IPS-20b (cell line): ENCODE results near the gene BMPR1A.

ENCODE experiments used
- H3K27ac ChIP-seq: one replicate; pipeline ENCODE4 v1.5.1; 2013; ENCODE audit warnings: low read length
- H3K27me3 ChIP-seq: 2 replicates; pipeline ENCODE4 v1.6.1; 2013; ENCODE audit warnings: mild to moderate bottlenecking, low read length, inconsistent platforms; ENCODE audit not compliant: insufficient read depth
- H3K36me3 ChIP-seq: 2 replicates; pipeline ENCODE4 v1.6.1; 2013; ENCODE audit warnings: low read depth, mild to moderate bottlenecking, inconsistent platforms, low read length, moderate library complexity; ENCODE audit not compliant: insufficient read depth
- H3K4me1 ChIP-seq: 2 replicates; pipeline ENCODE4 v1.6.1; 2013; ENCODE audit warnings: mild to moderate bottlenecking, control low read depth, inconsistent platforms, low read length, moderate library complexity; ENCODE audit not compliant: insufficient read depth
- H3K4me3 ChIP-seq: 2 replicates; pipeline ENCODE4 v1.5.1; 2013; ENCODE audit warnings: mild to moderate bottlenecking, low read length, inconsistent platforms
- H3K9ac ChIP-seq: 2 replicates; pipeline ENCODE4 v1.6.1; 2013; ENCODE audit warnings: low read depth, mild to moderate bottlenecking, inconsistent platforms, low read length, moderate library complexity
- H3K9me3 ChIP-seq: 2 replicates; pipeline ENCODE4 v1.6.1; 2013; ENCODE audit warnings: mild to moderate bottlenecking, low read depth, low read length, inconsistent platforms; ENCODE audit not compliant: insufficient read depth

BMPR1A gene

DNA sequence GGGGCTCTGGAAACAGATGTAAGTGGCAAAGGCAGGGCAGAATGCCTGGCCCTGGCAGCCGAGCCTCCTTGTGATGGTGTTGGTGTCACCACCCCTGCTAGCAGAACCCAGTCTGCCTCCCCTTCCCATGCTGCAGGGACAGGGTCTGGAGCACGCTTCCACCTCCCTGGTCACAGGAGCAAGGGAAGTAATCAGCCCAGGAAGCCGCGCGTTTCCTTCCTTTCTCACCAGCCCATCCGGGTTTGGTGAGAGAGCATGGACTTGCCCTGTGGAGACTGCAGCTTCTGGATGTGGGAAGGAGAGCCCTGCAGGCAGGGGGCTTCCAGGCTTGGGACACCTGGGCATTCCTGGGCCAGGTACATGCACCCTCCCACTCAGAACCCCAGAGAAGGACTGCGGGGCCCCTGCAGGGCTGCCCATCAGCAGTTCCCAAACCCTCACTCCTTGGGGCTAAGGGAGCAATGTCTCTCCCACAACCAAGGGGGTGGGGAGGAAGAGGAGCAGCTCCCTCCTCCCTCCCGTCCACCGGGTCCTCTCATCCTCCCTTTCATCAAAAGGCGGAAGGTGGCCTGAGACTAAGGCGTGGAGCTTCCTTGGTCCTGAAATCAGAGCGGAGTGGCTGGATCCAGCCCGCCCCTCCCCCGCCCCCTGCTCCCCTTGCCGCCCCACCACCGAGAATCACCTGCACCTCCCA is 199.2 kb downstream of the BMPR1A start:
- Histone ChIP-seq H3K4me3 (no peak overlapping the region), H3K36me3 (no peaks in the 10 kb centered on the region), H3K27me3 (no peaks in the 10 kb centered on the region), H3K27ac (peak overlapping the region; percentile 99), H3K9ac (peak overlapping the region; percentile 72; the same call in 1 of the 2 replicates), H3K4me1 (peaks cover 32% of the 10 kb centered on the region), H3K9me3 (peaks cover 15% of the 10 kb centered on the region)

- H3K4me1 ChIP-seq, result peaks cover 34% of the 10 kb centered on the region
- no peaks in the 10 kb centered on the region for H3K27me3 ChIP-seq
- no peak overlapping the region; the same call in 1 of the 2 replicates for H3K9ac ChIP-seq
- no peaks in the 10 kb centered on the region for H3K36me3 ChIP-seq
- H3K9me3 ChIP-seq, result peaks cover 15% of the 10 kb centered on the region
- no peak overlapping the region for H3K27ac ChIP-seq
- H3K4me3 ChIP-seq, result no peak overlapping the region
Measured at GRCh38 chr10:86956195-86956847, 199.9 kb downstream of the BMPR1A start.

- H3K4me1 ChIP-seq, result peaks cover 34% of the 10 kb centered on the region
- H3K27ac ChIP-seq, result no peak overlapping the region
- H3K27me3 ChIP-seq, result no peaks in the 10 kb centered on the region
Measured at GRCh38 chr10:86956848-86957448, 200.5 kb downstream of the BMPR1A start.

DNA sequence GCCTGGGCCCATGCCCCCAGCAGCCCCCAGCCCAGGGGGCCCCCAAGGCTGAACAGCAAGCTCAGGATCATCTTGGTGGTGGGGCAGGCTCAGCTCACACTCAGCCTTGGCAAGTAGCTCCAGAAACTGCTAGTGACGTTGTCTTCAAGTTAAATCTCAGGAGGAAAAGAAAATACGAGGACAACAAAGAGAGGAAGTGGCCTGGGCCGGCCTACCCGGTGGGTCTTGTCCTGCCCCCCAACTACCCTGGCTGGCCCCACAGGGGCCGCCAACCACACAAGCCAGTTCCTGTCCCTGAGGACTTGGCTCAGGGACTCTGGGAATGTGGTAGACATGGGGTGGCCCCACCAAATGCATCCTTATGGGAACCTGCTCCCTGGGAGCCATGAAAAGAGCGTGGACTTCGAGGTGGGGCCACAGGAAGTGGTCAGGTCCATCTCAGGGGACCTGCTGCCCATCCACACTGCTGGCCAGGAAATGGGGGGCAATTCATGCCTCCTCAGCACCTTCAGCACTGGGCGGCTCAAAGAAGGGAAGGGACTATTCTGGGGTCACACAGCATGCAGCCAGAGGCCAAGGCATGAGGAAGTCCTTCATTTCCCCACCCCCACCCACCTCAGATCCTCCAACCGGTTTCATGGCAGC is 201.2 kb downstream of the BMPR1A start, which contains the start of gene MMRN2:
Gene MMRN2, minus strand, starts transcription at position 145 of the 645 bp plus-strand sequence. Its CDS starts 74 bp downstream, at position 71.
- Histone ChIP-seq H3K27me3 (no peaks in the 10 kb centered on the region), H3K4me1 (peaks cover 34% of the 10 kb centered on the region), H3K9me3 (peaks cover 4% of the 10 kb centered on the region), H3K4me3 (no peak within 1 kb of the TSS), H3K9ac (no peak within 1 kb of the TSS; the same call in none of the 2 replicates), H3K27ac (no peak within 1 kb of the TSS), H3K36me3 (no peaks in the 10 kb centered on the region)

More at GRCh38 chr10:86956848-86957448, 200.5 kb downstream of the BMPR1A start:
- no peaks in the 10 kb centered on the region for H3K36me3 ChIP-seq
- H3K4me3 ChIP-seq, result no peak overlapping the region
- peaks cover 11% of the 10 kb centered on the region for H3K9me3 ChIP-seq
- no peak overlapping the region; the same call in 1 of the 2 replicates for H3K9ac ChIP-seq

GRCh38 chr10:86958116-86958900 is 201.9 kb downstream of the BMPR1A start, which contains the start of gene SNCG:
SNCG (plus strand) TSS chr10:86958599; CDS start chr10:86958698, 99 bp downstream.
- H3K4me3 ChIP-seq, result no peak within 1 kb of the TSS
- peaks cover 34% of the 10 kb centered on the region for H3K4me1 ChIP-seq

GRCh38 chr10:86958901-86959736 is 202.7 kb downstream of the BMPR1A start:
- H3K4me1 ChIP-seq, result peaks cover 29% of the 10 kb centered on the region
- peak overlapping the region; percentile 32; the same call in 1 of the 2 replicates for H3K9ac ChIP-seq
- H3K9me3 ChIP-seq, result no peaks in the 10 kb centered on the region; the same call in 1 of the 2 replicates
- no peak overlapping the region for H3K4me3 ChIP-seq
- H3K36me3 ChIP-seq, result no peaks in the 10 kb centered on the region
- no peak overlapping the region for H3K27ac ChIP-seq
- no peaks in the 10 kb centered on the region for H3K27me3 ChIP-seq

More at GRCh38 chr10:86958116-86958900, 201.9 kb downstream of the BMPR1A start, which contains the start of gene SNCG:
- Histone ChIP-seq H3K9ac (peak within 1 kb of the TSS; percentile 32), H3K36me3 (no peaks in the 10 kb centered on the region), H3K27ac (no peak within 1 kb of the TSS), H3K27me3 (no peaks in the 10 kb centered on the region), H3K9me3 (no peaks in the 10 kb centered on the region; the same call in 1 of the 2 replicates)

DNA sequence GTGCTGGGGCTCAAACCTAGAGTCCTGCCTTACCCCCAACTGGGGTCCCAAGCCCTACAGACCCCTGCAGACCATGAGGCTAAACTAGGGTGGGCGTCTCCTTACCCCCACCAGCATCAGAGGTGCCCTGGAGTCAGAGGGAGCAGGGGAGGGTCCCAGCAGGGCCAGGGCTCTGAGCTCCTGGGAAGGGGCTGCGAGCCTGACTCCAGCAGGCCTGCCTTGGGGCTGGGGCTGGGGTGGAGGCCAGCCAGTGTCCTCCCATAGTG is 203.3 kb downstream of the BMPR1A start:
- peaks cover 28% of the 10 kb centered on the region for H3K4me1 ChIP-seq

DNA sequence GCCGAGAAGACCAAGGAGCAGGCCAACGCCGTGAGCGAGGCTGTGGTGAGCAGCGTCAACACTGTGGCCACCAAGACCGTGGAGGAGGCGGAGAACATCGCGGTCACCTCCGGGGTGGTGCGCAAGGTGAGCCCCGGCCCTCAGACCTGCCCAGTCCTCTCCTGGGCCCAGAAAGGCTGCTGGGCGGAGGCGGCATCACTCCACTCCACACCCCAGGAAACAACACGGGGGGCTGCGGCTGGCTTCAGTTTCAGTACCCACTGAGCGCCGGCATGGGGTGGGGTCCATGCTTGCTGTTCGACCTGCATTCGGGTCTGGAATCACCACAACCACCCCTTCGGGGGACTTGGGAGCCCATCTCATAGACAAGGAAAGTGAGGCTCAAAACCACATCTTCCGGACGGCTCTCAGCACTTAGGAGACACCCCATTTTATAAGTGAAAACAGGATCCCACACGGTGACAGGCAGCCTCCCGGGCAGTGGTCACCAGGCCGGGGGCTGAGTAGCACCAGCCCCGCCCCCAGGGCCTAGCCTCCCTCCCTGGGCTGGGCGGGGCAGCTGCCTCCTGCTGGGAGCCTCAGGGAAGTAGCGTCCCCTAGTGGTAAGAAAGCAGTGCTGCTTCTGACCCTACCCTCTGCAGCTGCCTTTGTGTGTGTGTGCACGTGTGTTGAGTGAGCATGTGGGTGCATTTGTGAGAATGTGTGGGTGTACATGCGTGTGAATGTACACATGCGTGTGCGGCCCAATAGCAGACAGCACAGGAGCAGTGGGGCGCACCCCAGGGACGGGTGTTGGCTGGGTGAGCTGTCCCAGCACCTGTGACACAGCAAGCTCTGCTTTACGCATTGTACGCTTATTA is 203.8 kb downstream of the BMPR1A start:
- no peak overlapping the region for H3K27ac ChIP-seq
- H3K9ac ChIP-seq, result peak overlapping the region; percentile 56; the same call in 1 of the 2 replicates

More for the DNA sequence above, 203.3 kb downstream of the BMPR1A start:
- H3K9me3 ChIP-seq, result no peaks in the 10 kb centered on the region; the same call in 1 of the 2 replicates
- no peak overlapping the region for H3K4me3 ChIP-seq
- H3K9ac ChIP-seq, result peak overlapping the region; percentile 32; the same call in 1 of the 2 replicates
- H3K27ac ChIP-seq, result no peak overlapping the region
- H3K36me3 ChIP-seq, result no peaks in the 10 kb centered on the region
- H3K27me3 ChIP-seq, result no peaks in the 10 kb centered on the region

DNA sequence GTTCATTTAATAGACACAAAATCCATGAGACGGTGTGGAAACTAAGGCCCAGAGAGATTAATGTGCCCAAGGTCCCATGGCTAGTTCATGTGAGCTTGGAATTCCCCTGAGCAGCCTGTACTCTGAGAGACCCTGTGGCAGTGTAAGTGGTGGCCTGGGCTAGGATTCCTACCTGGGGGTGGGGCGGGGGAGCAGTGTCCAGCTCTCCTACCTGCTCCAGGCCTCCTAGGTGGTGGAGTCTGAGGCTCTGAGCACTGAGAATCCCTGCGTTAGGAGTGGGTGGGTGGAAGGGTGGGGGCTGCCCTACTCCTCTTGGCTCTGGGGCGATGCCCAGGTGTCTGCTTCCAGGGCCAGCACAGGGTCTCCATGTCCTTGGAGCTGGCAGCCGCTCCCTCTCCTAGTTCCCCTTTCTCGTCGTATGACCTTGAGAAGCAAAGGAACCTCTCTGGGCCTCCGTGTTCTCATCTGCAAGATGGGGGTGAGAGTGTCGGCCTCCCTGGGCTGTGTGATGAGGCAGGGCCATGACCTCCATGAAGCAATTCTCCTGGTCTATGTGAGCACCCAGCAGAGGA is 204.5 kb downstream of the BMPR1A start:
- Histone ChIP-seq H3K9ac (peak overlapping the region; percentile 56; the same call in 1 of the 2 replicates), H3K4me1 (peaks cover 16% of the 10 kb centered on the region; the same call in 1 of the 2 replicates), H3K36me3 (no peaks in the 10 kb centered on the region), H3K4me3 (no peak overlapping the region), H3K9me3 (no peaks in the 10 kb centered on the region; the same call in 1 of the 2 replicates), H3K27me3 (no peaks in the 10 kb centered on the region), H3K27ac (no peak overlapping the region)

More for the DNA sequence above, 203.8 kb downstream of the BMPR1A start:
- Histone ChIP-seq H3K27me3 (no peaks in the 10 kb centered on the region), H3K36me3 (no peaks in the 10 kb centered on the region), H3K4me3 (no peak overlapping the region), H3K9me3 (no peaks in the 10 kb centered on the region; the same call in 1 of the 2 replicates), H3K4me1 (peaks cover 22% of the 10 kb centered on the region)
